ENCODE measurements around the gene HOXD11. TPM values are rescaled to one million over a fixed set of nuclear protein-coding genes. Genes with fewer than 3 reads are reported as not detected.

The HOXD11 gene
- total RNA-seq, 2 donors from 2014 or later, result not detected

- H3K27ac ChIP-seq, result no peak overlapping the region
Measured at GRCh38 chr2:176127774-176128072, 20.6 kb downstream of the HOXD11 start.

GRCh38 chr2:176128172-176128981, 21.3 kb downstream of the HOXD11 start:
- DNase-seq (ENCODE audit: low spot score), result no peak
- peak overlapping the region in 1 of 2 donors; percentile 26 for H3K27ac ChIP-seq
- no peaks in the 10 kb centered on the region for H3K36me3 ChIP-seq
- H3K27me3 ChIP-seq, result peaks cover 54 to 69% of the 10 kb centered on the region in 2 donors
- H3K9me3 ChIP-seq, result no peaks in the 10 kb centered on the region
- no peak for TF ChIP-seq CTCF (IDR thresholded peaks at IDR 0.05)
- H3K4me3 ChIP-seq, result peak overlapping the region in 1 of 2 donors; percentile 52
- H3K4me1 ChIP-seq, result peaks cover 0 to 24% of the 10 kb centered on the region in 2 donors

More at GRCh38 chr2:176127774-176128072, 20.6 kb downstream of the HOXD11 start:
- no peak for TF ChIP-seq CTCF (IDR thresholded peaks at IDR 0.05)
- no peaks in the 10 kb centered on the region for H3K36me3 ChIP-seq
- H3K4me1 ChIP-seq, result peaks cover 0 to 30% of the 10 kb centered on the region in 2 donors
- no peak overlapping the region for H3K4me3 ChIP-seq
- H3K9me3 ChIP-seq, result no peaks in the 10 kb centered on the region
- no peak for DNase-seq (ENCODE audit: low spot score)
- H3K27me3 ChIP-seq, result peaks cover 51 to 70% of the 10 kb centered on the region in 2 donors

- no peak for TF ChIP-seq CTCF (IDR thresholded peaks at IDR 0.05)
- DNase-seq (ENCODE audit: low spot score), result no peak
- Histone ChIP-seq H3K27ac (peak within 1 kb of the TSS; percentile 60 to 79), H3K9me3 (no peaks in the 10 kb centered on the region), H3K27me3 (peaks cover 48 to 63% of the 10 kb centered on the region in 2 donors), H3K4me1 (peaks cover 0 to 23% of the 10 kb centered on the region in 2 donors), H3K36me3 (no peaks in the 10 kb centered on the region), H3K4me3 (peak within 1 kb of the TSS; percentile 38 to 52)
Measured at GRCh38 chr2:176128982-176129796, 22.1 kb downstream of the HOXD11 start, which contains the start of gene HOXD8. Gene HOXD8 (plus strand): TSS chr2:176129705. CDS start chr2:176130367, 662 bp downstream.

GRCh38 chr2:176129813-176130146, 22.7 kb downstream of the HOXD11 start:
- peaks cover 0 to 23% of the 10 kb centered on the region in 2 donors for H3K4me1 ChIP-seq
- DNase-seq (ENCODE audit: low spot score), result no peak
- no peaks in the 10 kb centered on the region for H3K36me3 ChIP-seq
- TF ChIP-seq CTCF (IDR thresholded peaks at IDR 0.05), result no peak
- H3K9me3 ChIP-seq, result no peaks in the 10 kb centered on the region
- peaks cover 44 to 61% of the 10 kb centered on the region in 2 donors for H3K27me3 ChIP-seq
- H3K4me3 ChIP-seq, result peak overlapping the region; percentile 15 to 52
- peak overlapping the region; percentile 60 to 79 for H3K27ac ChIP-seq

- Histone ChIP-seq H3K4me1 (peaks cover 0 to 23% of the 10 kb centered on the region in 2 donors), H3K27ac (peak overlapping the region; percentile 52 to 79), H3K36me3 (no peaks in the 10 kb centered on the region), H3K4me3 (peak overlapping the region; percentile 38 to 52), H3K9me3 (no peaks in the 10 kb centered on the region), H3K27me3 (peaks cover 42 to 56% of the 10 kb centered on the region in 2 donors)
- DNase-seq (ENCODE audit: low spot score), result no peak
- peak in 1 of 2 donors; percentile 20 for TF ChIP-seq CTCF (IDR thresholded peaks at IDR 0.05)
Measured at GRCh38 chr2:176130147-176130956, 23.3 kb downstream of the HOXD11 start.

Measured in right atrium auricular region (tissue), 2 donors.